GM21717 (cell line): ENCODE results near the gene ZNF608.

Experiments used
- ATAC-seq: cut with Tn5 transposase; IDR thresholded peaks from one replicate; pipeline ENCODE4 v1.9.1; 2021; ENCODE audit warnings: mild to moderate bottlenecking, moderate library complexity; ENCODE audit not compliant: unreplicated experiment

The ZNF608 gene

GRCh38 chr5:124738681-124739633 is 7.5 kb downstream of the ZNF608 start:
- no peak for ATAC-seq

- ATAC-seq, result no peak
Measured at GRCh38 chr5:124737651-124738050, 8.8 kb downstream of the ZNF608 start.

GRCh38 chr5:124736805-124737188 is 9.6 kb downstream of the ZNF608 start:
- no peak for ATAC-seq

- ATAC-seq, result no peak
Measured at GRCh38 chr5:124736082-124736804, 10.2 kb downstream of the ZNF608 start.

GRCh38 chr5:124735169-124735858 is 11.1 kb downstream of the ZNF608 start:
- no peak for ATAC-seq

GRCh38 chr5:124734574-124735168 is 11.8 kb downstream of the ZNF608 start:
- ATAC-seq, result no peak

GRCh38 chr5:124733329-124733650 is 13.1 kb downstream of the ZNF608 start:
- no peak for ATAC-seq

GRCh38 chr5:124732428-124733328 is 13.8 kb downstream of the ZNF608 start:
- ATAC-seq, result no peak

- no peak for ATAC-seq
Measured at GRCh38 chr5:124730381-124730780, 16.1 kb downstream of the ZNF608 start.

GRCh38 chr5:124729720-124730359 is 16.6 kb downstream of the ZNF608 start:
- peak; percentile 52 for ATAC-seq

- no peak for ATAC-seq
Measured at GRCh38 chr5:124728968-124729332, 17.5 kb downstream of the ZNF608 start.

- ATAC-seq, result no peak
Measured at GRCh38 chr5:124728331-124728967, 18.0 kb downstream of the ZNF608 start.

- ATAC-seq, result no peak
Measured at GRCh38 chr5:124726631-124727362, 19.6 kb downstream of the ZNF608 start.

- no peak for ATAC-seq
Measured at GRCh38 chr5:124725622-124726258, 20.7 kb downstream of the ZNF608 start.

- peak; percentile 60 for ATAC-seq
Measured at GRCh38 chr5:124725040-124725434, 21.4 kb downstream of the ZNF608 start.

GRCh38 chr5:124724357-124725039 is 21.9 kb downstream of the ZNF608 start:
- ATAC-seq, result peak; percentile 40

- no peak for ATAC-seq
Measured at GRCh38 chr5:124721229-124721735, 25.2 kb downstream of the ZNF608 start.
